Gastroesophageal sphincter (tissue), 3 donors: ENCODE data around the gene COQ8B.

Source experiments
- POLR2A ChIP-seq, 2 donors: fragments of 450-650 bp; IDR thresholded peaks; one replicate each; pipeline ENCODE4 v1.6.1; 2017; ENCODE audit warnings: antibody characterized with exemption in 2 of 2, mild to moderate bottlenecking in 2 of 2, moderate library complexity in 1 of 2
- POLR2AphosphoS5 ChIP-seq: sonication (generic); formaldehyde crosslinking; IDR thresholded peaks from one replicate; pipeline ENCODE4 v1.6.1; 2017; ENCODE audit warnings: antibody characterized with exemption
- TF ChIP-seq, protein P1 (sequence below), 4 experiments: fragments of 200-600 bp in 2 of 4; fragments of 450-650 bp in 2 of 4; sonication (generic) in 1 of 4; IDR thresholded peaks; one replicate each; pipeline ENCODE4 v1.5.1; 2017 to 2019; ENCODE audit warnings: antibody characterized with exemption in 4 of 4, mild to moderate bottlenecking in 2 of 4, moderate library complexity in 2 of 4

DNA sequence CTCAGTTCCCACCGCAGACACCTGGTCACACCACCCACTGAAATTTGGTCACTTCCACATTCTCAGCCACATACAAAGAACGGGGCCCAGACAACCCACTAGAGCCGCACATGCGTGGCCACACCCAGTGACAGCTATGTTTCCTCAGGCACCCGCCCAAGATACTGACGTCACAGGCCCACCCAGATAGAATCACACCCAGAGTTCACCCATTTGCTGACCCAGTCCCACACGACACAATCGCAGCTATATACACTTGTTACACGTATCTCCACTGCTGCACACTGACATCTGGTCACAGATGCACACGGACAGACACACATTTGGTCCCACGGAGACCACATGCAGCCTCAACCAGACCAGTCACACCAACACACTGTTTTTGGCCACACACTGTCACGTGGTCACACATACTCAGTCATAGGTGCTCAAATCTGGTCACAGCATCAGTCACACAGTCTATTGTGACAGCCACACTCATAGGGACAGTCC lies 29.1 kb downstream of the COQ8B start:
- TF ChIP-seq, protein P1, sequence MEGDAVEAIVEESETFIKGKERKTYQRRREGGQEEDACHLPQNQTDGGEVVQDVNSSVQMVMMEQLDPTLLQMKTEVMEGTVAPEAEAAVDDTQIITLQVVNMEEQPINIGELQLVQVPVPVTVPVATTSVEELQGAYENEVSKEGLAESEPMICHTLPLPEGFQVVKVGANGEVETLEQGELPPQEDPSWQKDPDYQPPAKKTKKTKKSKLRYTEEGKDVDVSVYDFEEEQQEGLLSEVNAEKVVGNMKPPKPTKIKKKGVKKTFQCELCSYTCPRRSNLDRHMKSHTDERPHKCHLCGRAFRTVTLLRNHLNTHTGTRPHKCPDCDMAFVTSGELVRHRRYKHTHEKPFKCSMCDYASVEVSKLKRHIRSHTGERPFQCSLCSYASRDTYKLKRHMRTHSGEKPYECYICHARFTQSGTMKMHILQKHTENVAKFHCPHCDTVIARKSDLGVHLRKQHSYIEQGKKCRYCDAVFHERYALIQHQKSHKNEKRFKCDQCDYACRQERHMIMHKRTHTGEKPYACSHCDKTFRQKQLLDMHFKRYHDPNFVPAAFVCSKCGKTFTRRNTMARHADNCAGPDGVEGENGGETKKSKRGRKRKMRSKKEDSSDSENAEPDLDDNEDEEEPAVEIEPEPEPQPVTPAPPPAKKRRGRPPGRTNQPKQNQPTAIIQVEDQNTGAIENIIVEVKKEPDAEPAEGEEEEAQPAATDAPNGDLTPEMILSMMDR (IDR thresholded peaks at IDR 0.05), result no peak
- TF ChIP-seq POLR2A (IDR thresholded peaks at IDR 0.05) (no peak), POLR2AphosphoS5 (peak; percentile 42)
